Mucosa of stomach (tissue), 1 donor: ENCODE data around the gene PFN3.
"Not testable (repeated sequence)": the region's sequence is repeated elsewhere in the genome, so short reads cannot be mapped to it uniquely, and the experiment has no call there.

Experiments
- H3K27me3 ChIP-seq: one replicate; pipeline ENCODE4 v1.7.0; 2013; ENCODE audit warnings: mild to moderate bottlenecking, low read length; ENCODE audit not compliant: control insufficient read depth, insufficient read depth
- H3K36me3 ChIP-seq: one replicate; pipeline ENCODE4 v1.7.0; 2013; ENCODE audit warnings: low read length; ENCODE audit not compliant: control insufficient read depth, insufficient read depth
- H3K4me1 ChIP-seq: one replicate; pipeline ENCODE4 v1.7.0; 2013; ENCODE audit warnings: mild to moderate bottlenecking, low read length; ENCODE audit not compliant: control insufficient read depth, insufficient read depth
- H3K4me3 ChIP-seq: one replicate; pipeline ENCODE4 v1.7.0; 2013; ENCODE audit warnings: low read length
- H3K9ac ChIP-seq: one replicate; pipeline ENCODE4 v1.7.0; 2013; ENCODE audit warnings: mild to moderate bottlenecking, low read length, moderate library complexity
- H3K9me3 ChIP-seq: one replicate; pipeline ENCODE4 v1.7.0; 2013; ENCODE audit warnings: mild to moderate bottlenecking, low read length, moderate library complexity; ENCODE audit not compliant: control insufficient read depth
- donor health status: Pancreatic carcinoma.

PFN3 gene

GRCh38 chr5:177426566-177427210 is 26.2 kb upstream of the PFN3 start, which contains the start of gene GRK6:
Gene GRK6 (plus strand): TSS chr5:177426676. CDS start chr5:177426846, 170 bp downstream.
- no peaks in the 10 kb centered on the region for H3K36me3 ChIP-seq
- H3K9ac ChIP-seq, result peak within 1 kb of the TSS; percentile 94
- peak within 1 kb of the TSS; percentile 99 for H3K4me3 ChIP-seq
- H3K4me1 ChIP-seq, result peaks cover 36% of the 10 kb centered on the region
- H3K27me3 ChIP-seq, result no peaks in the 10 kb centered on the region
- no peaks in the 10 kb centered on the region for H3K9me3 ChIP-seq

- Histone ChIP-seq H3K9ac (peak overlapping the region; percentile 62), H3K27me3 (no peaks in the 10 kb centered on the region), H3K4me3 (peak overlapping the region; percentile 26), H3K36me3 (no peaks in the 10 kb centered on the region), H3K4me1 (peaks cover 29% of the 10 kb centered on the region), H3K9me3 (no peaks in the 10 kb centered on the region)
These were observed 25.5 kb upstream of the PFN3 start for GRCh38 chr5:177425801-177426565.

DNA sequence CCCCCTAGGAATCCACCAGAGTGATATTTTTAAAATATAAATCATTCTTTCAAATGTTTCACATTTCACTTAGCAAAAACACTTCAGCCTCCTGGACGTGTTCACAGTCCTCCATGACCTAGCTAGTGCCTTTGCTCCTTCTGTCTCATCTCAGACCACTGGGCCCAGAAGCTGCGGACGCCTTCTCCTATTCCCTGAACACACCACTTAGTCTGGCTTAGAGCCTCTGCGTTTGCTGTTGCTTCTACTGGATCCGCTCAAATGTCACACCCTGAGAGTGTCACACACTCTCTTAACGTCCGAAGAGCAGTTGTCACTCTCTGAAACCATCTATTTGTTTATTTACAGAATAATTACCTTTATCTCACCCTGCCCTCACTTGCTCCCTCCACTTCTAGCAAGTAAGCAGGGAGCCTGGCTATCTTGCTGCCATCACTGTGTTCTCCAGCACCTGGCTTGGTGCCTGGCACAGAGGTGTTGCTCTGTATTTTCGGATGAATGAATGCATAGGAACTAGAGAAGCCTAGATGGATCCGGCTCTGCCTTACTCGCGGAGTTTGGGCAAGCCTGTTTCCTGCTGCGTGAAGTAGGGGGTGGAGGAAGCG is 24.8 kb upstream of the PFN3 start:
- Histone ChIP-seq H3K9ac (peak overlapping the region; percentile 62), H3K4me3 (peak overlapping the region; percentile 26), H3K4me1 (peaks cover 29% of the 10 kb centered on the region), H3K27me3 (no peaks in the 10 kb centered on the region), H3K9me3 (no peaks in the 10 kb centered on the region), H3K36me3 (no peaks in the 10 kb centered on the region)

DNA sequence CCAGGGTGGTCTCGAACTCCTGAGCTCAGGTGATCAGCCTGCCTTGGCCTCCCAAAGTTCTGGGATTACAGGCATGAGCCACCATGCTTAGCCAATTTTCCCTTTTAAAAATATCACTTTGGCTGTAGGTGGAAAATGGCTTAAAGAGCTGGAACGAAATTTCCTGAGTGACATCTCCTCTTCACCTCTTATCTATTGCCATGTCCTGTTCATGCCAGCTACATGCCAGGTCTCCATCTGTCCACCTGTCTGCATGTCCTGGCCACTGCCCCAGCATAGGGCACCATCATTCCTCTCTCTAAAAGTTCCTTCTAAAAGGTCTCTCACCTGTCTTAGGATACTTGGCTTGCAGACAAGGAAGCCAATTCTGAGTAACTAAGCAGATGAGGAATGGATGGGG is 23.2 kb upstream of the PFN3 start:
- H3K27me3 ChIP-seq, result no peaks in the 10 kb centered on the region
- no peak overlapping the region for H3K9ac ChIP-seq
- H3K9me3 ChIP-seq, result no peaks in the 10 kb centered on the region
- peaks cover 23% of the 10 kb centered on the region for H3K4me1 ChIP-seq
- H3K4me3 ChIP-seq, result no peak overlapping the region
- H3K36me3 ChIP-seq, result no peaks in the 10 kb centered on the region

- Histone ChIP-seq H3K4me1 (peaks cover 8% of the 10 kb centered on the region), H3K9ac (no peak overlapping the region), H3K27me3 (no peaks in the 10 kb centered on the region), H3K36me3 (no peaks in the 10 kb centered on the region), H3K4me3 (no peak overlapping the region), H3K9me3 (no peaks in the 10 kb centered on the region)
These were observed 20.8 kb upstream of the PFN3 start for GRCh38 chr5:177421062-177421798.

DNA sequence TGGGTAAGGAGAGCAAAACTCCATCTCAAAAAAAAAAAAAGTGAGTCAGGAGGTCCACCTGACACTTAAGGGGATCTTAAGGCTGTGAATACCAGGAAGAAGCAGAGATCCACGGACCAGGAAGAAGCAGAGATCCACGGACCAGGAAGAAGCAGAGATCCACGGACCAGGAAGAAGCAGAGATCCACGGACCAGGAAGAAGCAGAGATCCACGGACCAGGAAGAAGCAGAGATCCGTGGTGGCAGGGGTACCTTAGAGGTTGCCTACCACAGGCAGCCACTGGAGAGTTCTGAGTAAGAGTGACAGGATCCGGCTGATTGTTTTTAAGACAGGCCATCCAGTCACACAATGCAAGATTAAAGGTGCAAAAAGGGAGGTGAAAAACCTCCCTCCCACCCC is 20.0 kb upstream of the PFN3 start:
- not testable (repeated sequence) for H3K9me3 ChIP-seq, H3K9ac ChIP-seq, H3K4me1 ChIP-seq, H3K36me3 ChIP-seq, H3K27me3 ChIP-seq, H3K4me3 ChIP-seq

- H3K36me3 ChIP-seq, result no peaks in the 10 kb centered on the region
- no peaks in the 10 kb centered on the region for H3K9me3 ChIP-seq
- no peak overlapping the region for H3K9ac ChIP-seq
- H3K4me3 ChIP-seq, result no peak overlapping the region
- H3K27me3 ChIP-seq, result no peaks in the 10 kb centered on the region
- H3K4me1 ChIP-seq, result no peaks in the 10 kb centered on the region
These were observed 18.6 kb upstream of the PFN3 start for GRCh38 chr5:177419046-177419445.

- H3K4me1 ChIP-seq, H3K27me3 ChIP-seq: not testable (repeated sequence)
These were observed 16.6 kb upstream of the PFN3 start for GRCh38 chr5:177417081-177417480.

DNA sequence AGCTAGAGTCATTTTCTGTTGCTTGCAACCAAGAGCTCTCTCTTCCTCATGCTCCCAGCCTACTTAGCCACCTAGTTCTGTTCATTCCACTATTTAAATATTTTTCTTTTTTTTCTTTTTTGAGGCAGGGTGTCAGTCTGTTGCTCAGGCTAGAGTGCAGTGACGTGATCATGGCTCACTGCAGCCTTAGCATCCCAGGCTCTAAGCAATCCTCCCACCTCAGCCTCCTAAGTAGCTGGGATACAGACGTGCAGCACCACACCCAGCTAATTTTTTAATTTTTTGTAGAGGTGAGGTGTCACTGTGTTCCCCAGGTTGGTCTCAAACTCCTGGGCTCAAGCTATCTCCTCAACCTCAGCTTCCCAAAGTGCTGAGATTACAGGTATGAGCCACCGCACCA is 14.0 kb upstream of the PFN3 start:
- no peaks in the 10 kb centered on the region for H3K27me3 ChIP-seq

More at GRCh38 chr5:177417081-177417480, 16.6 kb upstream of the PFN3 start:
- H3K4me3 ChIP-seq, H3K9ac ChIP-seq, H3K36me3 ChIP-seq, H3K9me3 ChIP-seq: not testable (repeated sequence)

DNA sequence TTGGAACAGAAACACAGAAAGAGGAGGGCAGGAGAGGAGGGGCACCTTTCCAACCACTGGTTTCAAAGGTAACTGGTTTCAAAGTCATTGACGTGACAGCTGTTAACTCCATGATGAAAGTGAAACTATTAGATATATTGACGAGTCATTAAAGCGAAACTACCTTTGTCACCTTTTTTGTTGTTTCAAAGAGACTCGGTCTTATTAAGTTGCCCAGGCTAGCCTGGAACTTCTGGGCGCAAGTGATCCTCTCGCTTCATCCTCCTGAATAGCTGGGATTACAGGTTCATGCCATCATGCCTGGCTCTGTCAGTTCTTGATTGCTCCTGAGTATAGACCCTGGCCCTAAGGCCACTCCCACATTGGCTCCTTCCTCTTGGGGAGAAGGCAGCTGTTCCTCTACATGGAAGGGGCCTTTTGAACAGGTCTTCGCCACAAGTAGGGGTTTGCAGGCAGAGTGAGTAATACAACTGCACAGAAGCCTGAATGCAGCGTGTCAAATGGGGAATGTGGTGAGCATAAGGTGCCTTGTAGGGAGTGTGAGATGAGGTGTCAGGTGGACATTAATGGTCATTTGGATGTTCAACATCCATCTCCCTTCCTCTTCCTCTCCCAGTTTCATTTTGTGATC is 12.3 kb upstream of the PFN3 start:
- H3K4me1 ChIP-seq, result peaks cover 6% of the 10 kb centered on the region
- no peaks in the 10 kb centered on the region for H3K9me3 ChIP-seq
- no peak overlapping the region for H3K9ac ChIP-seq
- no peaks in the 10 kb centered on the region for H3K27me3 ChIP-seq
- H3K4me3 ChIP-seq, result no peak overlapping the region
- H3K36me3 ChIP-seq, result no peaks in the 10 kb centered on the region

More for the DNA sequence above, 14.0 kb upstream of the PFN3 start:
- Histone ChIP-seq H3K36me3 (no peaks in the 10 kb centered on the region), H3K4me3 (no peak overlapping the region), H3K4me1 (peaks cover 6% of the 10 kb centered on the region), H3K9me3 (no peaks in the 10 kb centered on the region), H3K9ac (no peak overlapping the region)

GRCh38 chr5:177410575-177410974 is 10.1 kb upstream of the PFN3 start:
- H3K27me3 ChIP-seq, result no peaks in the 10 kb centered on the region
- no peak overlapping the region for H3K9ac ChIP-seq
- H3K9me3 ChIP-seq, result no peaks in the 10 kb centered on the region
- peaks cover 7% of the 10 kb centered on the region for H3K4me1 ChIP-seq
- no peaks in the 10 kb centered on the region for H3K36me3 ChIP-seq
- no peak overlapping the region for H3K4me3 ChIP-seq
